ENCODE results near the gene CTXND1. TPM values are rescaled to one million over a fixed set of nuclear protein-coding genes. Genes with fewer than 3 reads are reported as not detected.
A peak's percentile ranks its signal among the peaks of the same experiment; 100 is the strongest.

CTXND1 gene
- total RNA-seq, 1 experiment from 2014 or later, result not detected

DNA sequence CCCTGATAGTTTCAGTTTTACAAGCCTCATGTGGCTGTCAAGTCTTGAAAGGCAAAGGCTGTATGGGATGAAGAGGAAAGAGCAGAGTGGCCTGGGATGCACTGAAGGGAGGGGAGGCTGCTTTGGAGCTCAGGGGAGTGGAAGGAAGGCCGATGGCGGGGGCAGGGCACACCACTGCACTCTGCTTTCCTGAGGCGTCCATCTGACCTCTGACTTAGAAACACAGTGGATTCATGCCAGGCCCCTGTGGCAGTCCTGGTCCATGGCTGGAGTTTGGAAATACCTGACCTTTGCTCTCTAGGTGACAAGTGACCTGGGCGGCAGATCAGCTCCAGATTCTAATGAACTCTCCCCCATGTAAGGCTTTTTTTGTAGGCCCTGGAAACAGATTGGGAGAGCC, 80.2 kb downstream of the CTXND1 start:
- peaks cover 4% of the 10 kb centered on the region for H4K20me1 ChIP-seq (ENCODE audit: control insufficient read depth, insufficient read depth, insufficient read length)
- H3K4me2 ChIP-seq (ENCODE audit: insufficient read depth, insufficient read length, low read length), result no peak overlapping the region
- no CpG with 5 or more reads among the region's 4 CpGs for WGBS (ENCODE audit: extremely low coverage, insufficient read length, low lambda C conversion rate)
- no peaks in the 10 kb centered on the region for H3K79me2 ChIP-seq (ENCODE audit: insufficient read depth, low read length)
- no peak overlapping the region for H4K5ac ChIP-seq (ENCODE audit: insufficient read length, low read depth, low read length)
- no peak overlapping the region for H2BK120ac ChIP-seq (ENCODE audit: low read depth, low read length, poor library complexity, severe bottlenecking)
- DNase-seq, result no peak
- no peak overlapping the region for H2BK12ac ChIP-seq (ENCODE audit: insufficient read length, low read depth, low read length)
- no peak overlapping the region for H3K9ac ChIP-seq (ENCODE audit: extremely low read depth, insufficient read length, low read length)
- no peak overlapping the region for H2BK20ac ChIP-seq (ENCODE audit: low read depth, low read length, poor library complexity, severe bottlenecking)
- H3K9me3 ChIP-seq (ENCODE audit: control insufficient read depth, low read depth, low read length), result no peaks in the 10 kb centered on the region
- H3K27ac ChIP-seq (ENCODE audit: insufficient read length, low read depth, low read length), result no peak overlapping the region
- Mint-ChIP-seq H3K27me3 (ENCODE audit: low read depth) (no peaks in the 10 kb centered on the region), H3K4me1 (no peaks in the 10 kb centered on the region), H3K27ac (peak overlapping the region in 2 of 3 experiments; percentile 69 to 73; a peak in 2 of 7 replicates), H3K4me3 (no peak overlapping the region), H3K9me3 (no peaks in the 10 kb centered on the region), H3K36me3 (ENCODE audit: insufficient read depth in 1 of 3, low read depth in 3 of 3) (peaks cover 10 to 30% (median 17%) of the 10 kb centered on the region in 3 experiments; a peak in 6 of 7 replicates)
- no peaks in the 10 kb centered on the region for H3K27me3 ChIP-seq (ENCODE audit: insufficient read depth, low read length)
- H3K23ac ChIP-seq (ENCODE audit: insufficient read length, low read depth, low read length), result no peak overlapping the region
- no peak overlapping the region for H3K14ac ChIP-seq (ENCODE audit: insufficient read depth, low read length)
- H3K4ac ChIP-seq (ENCODE audit: low read depth, low read length), result no peak overlapping the region
- H2AK5ac ChIP-seq (ENCODE audit: insufficient read length, low read length), result no peak overlapping the region
- H4K91ac ChIP-seq (ENCODE audit: insufficient read length, low read depth, low read length), result no peak overlapping the region
- H3T11ph ChIP-seq (ENCODE audit: low read length), result no peak overlapping the region
- H2BK15ac ChIP-seq (ENCODE audit: low read depth, low read length), result no peak overlapping the region
- H3K18ac ChIP-seq (ENCODE audit: insufficient read length, low read depth, low read length), result no peak overlapping the region
- no peaks in the 10 kb centered on the region for H3K4me1 ChIP-seq (ENCODE audit: insufficient read depth, low read length)
- H3K56ac ChIP-seq (ENCODE audit: insufficient read length, low read depth, low read length), result no peak overlapping the region
- H4K8ac ChIP-seq (replicated peaks; ENCODE audit: insufficient read length, low read depth, low read length), result no peak overlapping the region
- TF ChIP-seq CTCF (conservative IDR thresholded peaks at IDR 0.05), result no peak
- H3K23me2 ChIP-seq (ENCODE audit: insufficient read length, low read depth, low read length, poor library complexity, severe bottlenecking), result no peaks in the 10 kb centered on the region
- H2BK5ac ChIP-seq (ENCODE audit: insufficient read length, low read length), result no peak overlapping the region
- H2AFZ ChIP-seq (ENCODE audit: low read length), result no peak overlapping the region
- no peaks in the 10 kb centered on the region for H3K79me1 ChIP-seq (ENCODE audit: insufficient read depth, low read depth, low read length, poor library complexity, severe bottlenecking)
